Colonic mucosa (tissue), 4 donors: ENCODE data around the gene ESPNL. TPM values are rescaled to one million over a fixed set of nuclear protein-coding genes. Genes with fewer than 3 reads are reported as not detected.
"Not testable (repeated sequence)": the region's sequence is repeated elsewhere in the genome, so short reads cannot be mapped to it uniquely, and the experiment has no call there.

Experiments used
- DNase-seq: peaks from one replicate; pipeline ENCODE4 v3.0.0-alpha.2; 2020
- H3K27ac ChIP-seq: fragments of 200-600 bp; one replicate; pipeline ENCODE4 v1.8.0; 2021
- H3K27me3 ChIP-seq: fragments of 200-600 bp; one replicate; pipeline ENCODE4 v1.8.0; 2021
- H3K36me3 ChIP-seq: fragments of 200-600 bp; one replicate; pipeline ENCODE4 v1.8.0; 2021
- H3K4me1 ChIP-seq: fragments of 200-600 bp; one replicate; pipeline ENCODE4 v1.8.0; 2021; ENCODE audit warnings: mild to moderate bottlenecking
- H3K4me3 ChIP-seq: fragments of 200-600 bp; one replicate; pipeline ENCODE4 v1.8.0; 2021
- H3K9ac ChIP-seq, 2 donors: one replicate each; pipeline ENCODE4 v1.7.0; 2013; ENCODE audit warnings: control low read depth in 2 of 2, low read depth in 2 of 2, low read length in 2 of 2
- H3K9me3 ChIP-seq: fragments of 200-600 bp; one replicate; pipeline ENCODE4 v1.8.0; 2021
- CTCF ChIP-seq: fragments of 200-600 bp; IDR thresholded peaks from one replicate; pipeline ENCODE4 v1.8.0; 2022; ENCODE audit warnings: antibody characterized with exemption, mild to moderate bottlenecking
- intact Hi-C: fragments of 100-400 bp; cut with DNase I; formaldehyde crosslinking; loops from one replicate; pipeline ENCODE4 v1.14.1; 2022
- total RNA-seq, 2 donors: library from RNA; stranded (reverse); fragmentation: NEBNext Ultra II Directional in 1 of 2; extraction: Animal tissue kit (Norgen Biotek cat#: 25700) in 1 of 2; gene quantifications; one replicate each; pipeline ENCODE4 v1.2.1, GENCODE V29; 2021
- donor health status: healthy.
- donor health status: DM: no; HTN: no; CAD: no.
- donor health status: DM: no; HTN: no; CAD: no.

ESPNL gene
- under 1 TPM; 0.08 to 0.12 TPM for total RNA-seq

- H3K4me1 ChIP-seq: no peaks in the 10 kb centered on the region
- intact Hi-C loops: no loop called here
- H3K27me3 ChIP-seq: no peaks in the 10 kb centered on the region
- H3K9me3 ChIP-seq: no peaks in the 10 kb centered on the region
- no peak within 1 kb of the TSS for H3K27ac ChIP-seq
- no peak for DNase-seq
- no peak for TF ChIP-seq CTCF
- no peaks in the 10 kb centered on the region for H3K36me3 ChIP-seq
- no peak within 1 kb of the TSS for H3K4me3 ChIP-seq
- no peak within 1 kb of the TSS for H3K9ac ChIP-seq
These were observed at the start of gene ESPNL for GRCh38 chr2:238100049-238100820. ESPNL (plus strand) TSS chr2:238100340; CDS start chr2:238100420, 80 bp downstream.

GRCh38 chr2:238053191-238053776 lies 46.9 kb upstream of the ESPNL start:
- no peak overlapping the region for H3K27ac ChIP-seq
- H3K9me3 ChIP-seq: no peaks in the 10 kb centered on the region
- no peaks in the 10 kb centered on the region for H3K36me3 ChIP-seq
- H3K4me1 ChIP-seq: no peaks in the 10 kb centered on the region
- no peak for TF ChIP-seq CTCF
- no peak overlapping the region for H3K9ac ChIP-seq
- H3K27me3 ChIP-seq: no peaks in the 10 kb centered on the region
- H3K4me3 ChIP-seq: no peak overlapping the region
- intact Hi-C loops: no loop called here
- DNase-seq: no peak

GRCh38 chr2:238055841-238056240 lies 44.3 kb upstream of the ESPNL start:
- Histone ChIP-seq H3K4me1 (no peaks in the 10 kb centered on the region), H3K27ac (no peak overlapping the region), H3K9ac (no peak overlapping the region), H3K9me3 (no peaks in the 10 kb centered on the region), H3K27me3 (no peaks in the 10 kb centered on the region), H3K4me3 (no peak overlapping the region), H3K36me3 (no peaks in the 10 kb centered on the region)
- intact Hi-C loops: no loop called here
- TF ChIP-seq CTCF: no peak
- DNase-seq: no peak

- intact Hi-C loops, DNase-seq, H3K27me3 ChIP-seq, H3K27ac ChIP-seq, H3K9ac ChIP-seq, H3K4me3 ChIP-seq, H3K9me3 ChIP-seq, H3K36me3 ChIP-seq, H3K4me1 ChIP-seq: not testable (repeated sequence)
These were observed 42.2 kb upstream of the ESPNL start for GRCh38 chr2:238057696-238058575.

- Histone ChIP-seq H3K9ac (no peak overlapping the region), H3K4me1 (peaks cover 15% of the 10 kb centered on the region), H3K36me3 (no peaks in the 10 kb centered on the region), H3K27me3 (no peaks in the 10 kb centered on the region), H3K27ac (no peak overlapping the region), H3K4me3 (peak overlapping the region; percentile 97), H3K9me3 (no peaks in the 10 kb centered on the region)
- no peak for TF ChIP-seq CTCF
- intact Hi-C loops: no loop called here
- DNase-seq: no peak
These were observed 40.6 kb upstream of the ESPNL start for GRCh38 chr2:238059505-238059904.
